Esophagus squamous epithelium (tissue), 4 donors: Measurements from ENCODE around the gene TANC1.

ENCODE experiments used
- POLR2A ChIP-seq, 4 donors: fragments of 450-650 bp; IDR thresholded peaks; one replicate each; pipeline ENCODE4 v1.6.1; 2017; ENCODE audit warnings: antibody characterized with exemption in 4 of 4, mild to moderate bottlenecking in 4 of 4, moderate library complexity in 3 of 4
- TF ChIP-seq, protein P1 (sequence below), 6 experiments: fragments of 450-650 bp in 4 of 6; fragments of 200-600 bp in 2 of 6; sonication (generic) in 2 of 6; IDR thresholded peaks; one replicate each; pipeline ENCODE4 v1.5.1; 2016 to 2019; ENCODE audit warnings: antibody characterized with exemption in 6 of 6, mild to moderate bottlenecking in 4 of 6, moderate library complexity in 4 of 6

DNA sequence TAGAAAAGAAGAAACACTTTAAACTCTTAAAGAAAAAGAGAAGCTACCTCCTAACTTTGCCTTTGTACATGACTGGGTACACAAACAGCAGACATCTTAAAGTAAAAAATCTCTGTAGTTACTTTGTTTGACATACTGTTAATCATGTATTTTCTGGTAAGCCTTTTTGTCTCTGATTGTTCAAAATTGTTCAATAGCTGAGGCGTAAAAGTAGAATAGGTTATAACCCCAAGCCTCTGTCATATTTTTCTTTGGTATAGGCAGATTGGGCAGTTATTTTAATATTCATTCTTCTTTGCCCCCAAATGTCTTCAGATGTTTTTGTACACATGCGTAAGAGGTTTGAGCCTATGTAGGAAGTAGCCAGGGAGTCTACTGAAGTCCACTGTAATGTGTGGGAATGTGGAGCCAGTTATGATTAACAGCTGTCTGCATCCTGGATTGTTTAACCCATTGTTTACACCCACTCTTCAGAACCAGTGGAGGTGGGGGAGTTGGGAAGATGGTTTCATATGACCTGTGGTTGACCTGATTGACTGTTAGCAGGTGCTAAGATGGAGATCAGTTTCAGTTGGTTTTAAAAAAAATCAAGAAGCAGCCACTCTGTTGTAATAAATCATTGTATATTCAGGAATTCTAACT lies 150.5 kb downstream of the TANC1 start:
- TF ChIP-seq, protein P1, sequence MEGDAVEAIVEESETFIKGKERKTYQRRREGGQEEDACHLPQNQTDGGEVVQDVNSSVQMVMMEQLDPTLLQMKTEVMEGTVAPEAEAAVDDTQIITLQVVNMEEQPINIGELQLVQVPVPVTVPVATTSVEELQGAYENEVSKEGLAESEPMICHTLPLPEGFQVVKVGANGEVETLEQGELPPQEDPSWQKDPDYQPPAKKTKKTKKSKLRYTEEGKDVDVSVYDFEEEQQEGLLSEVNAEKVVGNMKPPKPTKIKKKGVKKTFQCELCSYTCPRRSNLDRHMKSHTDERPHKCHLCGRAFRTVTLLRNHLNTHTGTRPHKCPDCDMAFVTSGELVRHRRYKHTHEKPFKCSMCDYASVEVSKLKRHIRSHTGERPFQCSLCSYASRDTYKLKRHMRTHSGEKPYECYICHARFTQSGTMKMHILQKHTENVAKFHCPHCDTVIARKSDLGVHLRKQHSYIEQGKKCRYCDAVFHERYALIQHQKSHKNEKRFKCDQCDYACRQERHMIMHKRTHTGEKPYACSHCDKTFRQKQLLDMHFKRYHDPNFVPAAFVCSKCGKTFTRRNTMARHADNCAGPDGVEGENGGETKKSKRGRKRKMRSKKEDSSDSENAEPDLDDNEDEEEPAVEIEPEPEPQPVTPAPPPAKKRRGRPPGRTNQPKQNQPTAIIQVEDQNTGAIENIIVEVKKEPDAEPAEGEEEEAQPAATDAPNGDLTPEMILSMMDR (IDR thresholded peaks at IDR 0.05), result no peak
- TF ChIP-seq POLR2A (IDR thresholded peaks at IDR 0.05), result no peak
